ENCODE measurements around the gene NGF. TPM values are rescaled to one million over a fixed set of nuclear protein-coding genes. Genes with fewer than 3 reads are reported as not detected.

NGF gene
- total and polyA plus RNA-seq, 9 of the 15 experiments (the other 6 are each of a cell fraction or from before 2014, with no cell fraction given), result not detected

DNA sequence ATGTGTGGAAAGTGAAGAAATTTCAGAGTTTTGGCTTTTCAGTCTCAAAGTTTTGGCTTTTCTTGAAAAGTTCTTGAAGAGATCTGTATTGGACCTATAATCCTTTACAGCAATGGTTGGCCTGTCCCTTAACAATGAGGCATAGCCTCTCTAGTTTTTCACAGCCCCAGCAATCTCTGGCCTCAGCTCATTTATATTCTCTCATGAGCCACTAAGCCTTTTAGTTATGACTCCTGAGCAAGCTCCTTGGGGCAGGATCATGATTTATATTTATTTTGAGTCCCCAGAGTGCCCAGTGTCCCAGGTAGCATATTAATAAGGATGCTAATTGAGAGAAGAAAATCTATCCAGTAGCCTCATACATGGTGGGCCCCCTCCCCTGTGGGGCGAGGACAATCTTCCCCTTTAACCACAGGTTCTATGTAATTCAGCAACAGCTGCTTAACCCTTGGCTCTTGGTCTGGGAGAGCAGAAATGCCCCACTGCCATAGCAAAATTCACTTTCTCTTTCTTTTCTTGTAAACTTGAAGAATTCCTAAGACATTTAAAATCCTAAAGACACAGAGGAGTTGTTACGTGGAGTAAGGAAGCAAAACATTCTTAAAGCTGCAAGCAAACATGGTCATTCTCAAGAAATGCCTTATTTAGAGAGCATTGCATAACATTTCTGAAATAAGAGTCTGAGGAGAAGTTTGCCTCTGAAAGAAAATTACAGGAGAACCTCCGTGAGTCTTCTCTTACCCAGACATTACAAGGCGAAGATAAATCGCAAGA lies 6.3 kb downstream of the NGF start:
- intact Hi-C loops (cut with micrococcal nuclease), result no loop called here
- no peak overlapping the region for H3K27ac ChIP-seq (ENCODE audit: extremely low read depth, low read depth, low read length)
- no peaks in the 10 kb centered on the region for H3K36me3 ChIP-seq (ENCODE audit: control insufficient read depth, insufficient read depth, low read length)
- ATAC-seq (no peak), FAIRE-seq (no peak), DNase-seq (ENCODE audit: extremely low read depth in 1 of 4, low spot score in 3 of 4) (no peak)
- POLR2A ChIA-PET, result interaction anchor here (1.2 kb wide), 1 partner anchor 20 kb away, joined by 3 read pairs; no protein-coding TSS in a partner anchor
- H3K4me1 ChIP-seq (replicated peaks in 1 of 2; ENCODE audit: control insufficient read depth in 2 of 2, insufficient read depth in 2 of 2, low read length in 2 of 2), result no peaks in the 10 kb centered on the region
- in situ Hi-C loops (cut with MboI), result no loop called here
- no peaks in the 10 kb centered on the region for H3K9me1 ChIP-seq (ENCODE audit: control insufficient read depth, insufficient read depth, low read length)
- TF ChIP-seq, protein P1, sequence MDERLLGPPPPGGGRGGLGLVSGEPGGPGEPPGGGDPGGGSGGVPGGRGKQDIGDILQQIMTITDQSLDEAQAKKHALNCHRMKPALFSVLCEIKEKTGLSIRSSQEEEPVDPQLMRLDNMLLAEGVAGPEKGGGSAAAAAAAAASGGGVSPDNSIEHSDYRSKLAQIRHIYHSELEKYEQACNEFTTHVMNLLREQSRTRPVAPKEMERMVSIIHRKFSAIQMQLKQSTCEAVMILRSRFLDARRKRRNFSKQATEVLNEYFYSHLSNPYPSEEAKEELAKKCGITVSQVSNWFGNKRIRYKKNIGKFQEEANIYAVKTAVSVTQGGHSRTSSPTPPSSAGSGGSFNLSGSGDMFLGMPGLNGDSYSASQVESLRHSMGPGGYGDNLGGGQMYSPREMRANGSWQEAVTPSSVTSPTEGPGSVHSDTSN (CRISPR knock-in tag; IDR thresholded peaks at IDR 0.05; ENCODE audit: low read depth), result no peak
- TF ChIP-seq, protein P1 (tag; conservative IDR thresholded peaks at IDR 0.05; ENCODE audit: low read depth), result no peak
- TF ChIP-seq FOSL1 (tag; conservative IDR thresholded peaks at IDR 0.05) (no peak), CXXC5 (CRISPR knock-in tag; IDR thresholded peaks at IDR 0.05) (no peak), TEAD2 (tag; IDR thresholded peaks at IDR 0.05) (no peak), RFX5 (IDR thresholded peaks at IDR 0.05; ENCODE audit: low read depth, low read length) (no peak), EHMT2 (IDR thresholded peaks at IDR 0.05) (no peak), ZNF175 (CRISPR knock-in tag; IDR thresholded peaks at IDR 0.05; ENCODE audit: low read depth) (no peak), IRF2 (CRISPR knock-in tag; IDR thresholded peaks at IDR 0.05) (no peak), NCOA4 (IDR thresholded peaks at IDR 0.05; ENCODE audit: partially characterized antibody) (no peak), ZBTB1 (CRISPR knock-in tag; IDR thresholded peaks at IDR 0.05; ENCODE audit: borderline replicate concordance, low read depth) (no peak), ADNP (tag; IDR thresholded peaks at IDR 0.05) (no peak), ZC3H8 (IDR thresholded peaks at IDR 0.05) (no peak), ZBTB26 (CRISPR knock-in tag; IDR thresholded peaks at IDR 0.05) (no peak), PHB2 (IDR thresholded peaks at IDR 0.05; ENCODE audit: low read depth) (no peak)
- TF ChIP-seq, protein P2, sequence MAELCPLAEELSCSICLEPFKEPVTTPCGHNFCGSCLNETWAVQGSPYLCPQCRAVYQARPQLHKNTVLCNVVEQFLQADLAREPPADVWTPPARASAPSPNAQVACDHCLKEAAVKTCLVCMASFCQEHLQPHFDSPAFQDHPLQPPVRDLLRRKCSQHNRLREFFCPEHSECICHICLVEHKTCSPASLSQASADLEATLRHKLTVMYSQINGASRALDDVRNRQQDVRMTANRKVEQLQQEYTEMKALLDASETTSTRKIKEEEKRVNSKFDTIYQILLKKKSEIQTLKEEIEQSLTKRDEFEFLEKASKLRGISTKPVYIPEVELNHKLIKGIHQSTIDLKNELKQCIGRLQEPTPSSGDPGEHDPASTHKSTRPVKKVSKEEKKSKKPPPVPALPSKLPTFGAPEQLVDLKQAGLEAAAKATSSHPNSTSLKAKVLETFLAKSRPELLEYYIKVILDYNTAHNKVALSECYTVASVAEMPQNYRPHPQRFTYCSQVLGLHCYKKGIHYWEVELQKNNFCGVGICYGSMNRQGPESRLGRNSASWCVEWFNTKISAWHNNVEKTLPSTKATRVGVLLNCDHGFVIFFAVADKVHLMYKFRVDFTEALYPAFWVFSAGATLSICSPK (IDR thresholded peaks at IDR 0.05; ENCODE audit: borderline replicate concordance), result no peak
- H3K9ac ChIP-seq (ENCODE audit: insufficient read depth in 1 of 2, low read depth in 2 of 2, low read length in 2 of 2), result no peak overlapping the region
- H3K27me3 ChIP-seq (ENCODE audit: control insufficient read depth in 2 of 2, insufficient read depth in 2 of 2, low read length in 2 of 2), result 0 out of 5 replicates have a peak, but pooled peaks cover 0 to 3% of the 10 kb centered on the region in 2 experiments
- BruUV-seq (replicated peaks), result no TSS peak
- CTCF ChIA-PET (ENCODE audit: low intra/inter-chr PET ratio), result no interaction called here
- no peak overlapping the region for H2AFZ ChIP-seq (ENCODE audit: low read depth, low read length)
- H3K79me2 ChIP-seq (ENCODE audit: control insufficient read depth, insufficient read depth, low read length), result no peaks in the 10 kb centered on the region
- WGBS (ENCODE audit: insufficient coverage, low coverage, missing lambda C conversion rate), result 1% methylated on average over 5 of the region's 5 CpGs
- no peak overlapping the region for H3K4me2 ChIP-seq (ENCODE audit: insufficient read depth, low read length)
- H3K4me3 ChIP-seq, result no peak overlapping the region
- H4K20me1 ChIP-seq (replicated peaks; ENCODE audit: control insufficient read depth, insufficient read depth, low read length), result no peaks in the 10 kb centered on the region; the same call in 1 of the 2 replicates
- no peaks in the 10 kb centered on the region for H3K9me3 ChIP-seq (replicated peaks; ENCODE audit: control insufficient read depth, insufficient read depth, low read depth, low read length)
